GM12801 (cell line): ENCODE measurements around the gene CHSY3.

Experiments
- CTCF ChIP-seq: IDR thresholded peaks from one replicate; pipeline ENCODE4 v1.5.1; 2011; ENCODE audit warnings: control low read depth; ENCODE audit not compliant: insufficient read length; ENCODE audit errors: extremely low read depth

The CHSY3 gene

DNA sequence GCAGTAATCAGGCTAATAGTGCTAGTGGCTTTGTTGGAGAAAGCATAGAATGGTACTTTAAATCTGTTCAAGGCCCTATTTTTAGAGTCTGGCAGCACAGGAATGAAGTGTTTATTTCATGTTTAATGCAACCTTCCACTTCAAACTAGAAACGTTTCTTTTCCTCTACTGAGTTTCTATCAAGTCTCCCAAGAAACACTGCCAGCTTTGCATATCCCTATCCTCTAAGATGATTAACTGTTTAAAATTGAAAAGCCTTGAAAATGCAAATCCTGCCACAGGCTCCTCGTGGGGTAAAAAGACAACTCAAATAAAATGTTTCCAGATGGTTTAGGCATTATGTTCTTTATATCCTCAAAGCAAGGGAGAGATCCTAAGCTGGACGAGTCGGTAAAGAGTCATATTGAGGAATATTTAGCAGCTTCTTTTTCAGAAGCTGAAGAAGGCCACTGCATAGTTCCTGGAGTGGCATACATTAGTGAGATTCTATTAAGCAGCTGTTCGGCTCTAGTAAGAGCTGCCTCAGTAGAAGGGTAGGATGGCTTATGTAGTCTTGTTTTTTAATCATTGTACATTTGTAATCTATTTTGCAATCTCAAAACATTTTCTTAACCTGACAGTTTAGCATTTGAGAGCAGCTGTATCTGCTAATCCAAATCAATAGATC lies 251.2 kb downstream of the CHSY3 start:
- TF ChIP-seq CTCF = no peak

- no peak for TF ChIP-seq CTCF
These were observed 253.8 kb downstream of the CHSY3 start for GRCh38 chr5:130158036-130158435.

DNA sequence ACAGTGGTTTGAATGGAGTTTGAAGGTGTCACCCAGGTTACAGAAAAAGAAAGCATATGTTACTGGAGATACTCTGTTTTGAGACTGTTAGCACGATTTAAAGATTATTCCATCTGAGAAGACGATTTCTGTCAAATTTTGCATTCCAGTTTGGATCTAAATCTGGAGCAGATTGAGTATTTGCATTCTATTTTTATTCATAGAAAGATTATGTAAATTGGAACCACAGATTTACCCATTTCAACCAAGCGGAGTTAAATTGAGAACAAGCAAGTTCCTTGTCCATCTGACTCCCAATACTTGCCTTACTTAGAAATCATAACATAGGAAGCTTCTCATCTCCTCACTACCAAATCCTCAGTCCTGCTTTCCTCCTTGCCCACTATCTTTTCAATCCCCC lies 255.7 kb downstream of the CHSY3 start:
- no peak for TF ChIP-seq CTCF

DNA sequence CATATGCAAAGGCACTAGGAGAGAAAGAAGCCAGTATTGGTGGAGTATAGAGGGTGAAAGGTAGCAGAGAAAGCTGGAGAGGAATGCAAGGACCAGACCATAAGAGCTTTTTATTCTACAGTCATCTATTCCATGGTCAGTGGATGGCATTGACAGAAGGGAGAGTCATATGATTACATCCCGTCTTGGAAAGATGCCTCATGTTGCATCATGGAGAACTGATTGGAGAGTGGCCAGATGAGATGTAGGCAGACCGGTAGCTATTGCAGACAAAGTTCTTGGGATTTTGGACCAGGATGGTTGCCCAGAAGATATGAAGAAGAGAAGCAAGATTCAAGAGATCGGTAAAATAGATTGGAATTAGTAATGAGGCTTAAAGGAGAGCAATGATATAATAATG lies 260.7 kb downstream of the CHSY3 start:
- TF ChIP-seq CTCF = no peak

GRCh38 chr5:130166839-130167490 lies 262.7 kb downstream of the CHSY3 start:
- no peak for TF ChIP-seq CTCF

DNA sequence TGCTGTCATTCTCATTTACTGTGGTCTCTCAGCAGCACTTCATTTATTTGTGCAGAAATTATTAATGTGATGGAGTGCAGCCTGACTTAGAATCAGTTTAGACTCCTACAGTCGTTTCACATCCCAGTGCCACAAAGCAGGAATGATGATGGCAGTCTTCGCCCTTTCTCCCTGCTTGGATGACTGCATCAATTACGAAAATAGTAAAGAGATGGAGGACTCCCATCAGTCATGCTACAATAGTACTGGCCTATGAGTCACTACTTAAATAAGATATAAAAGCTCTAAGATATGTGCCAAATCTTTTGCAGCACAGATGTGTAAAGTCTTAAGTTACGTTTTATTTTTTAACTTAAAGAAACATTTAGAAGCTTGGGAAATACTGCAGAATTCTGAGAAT lies 263.9 kb downstream of the CHSY3 start:
- TF ChIP-seq CTCF = no peak

GRCh38 chr5:130171699-130172098 lies 267.4 kb downstream of the CHSY3 start:
- TF ChIP-seq CTCF = no peak
